ENCODE results near the gene MUC6. TPM values are rescaled to one million over a fixed set of nuclear protein-coding genes. Genes with fewer than 3 reads are reported as not detected.
"Not testable (repeated sequence)": the region's sequence is repeated elsewhere in the genome, so short reads cannot be mapped to it uniquely, and the experiment has no call there.

The MUC6 gene
- total RNA-seq, 2 experiments from 2014 or later: not detected

- Mint-ChIP-seq H3K27ac (no peak overlapping the region), H3K4me3 (no peak overlapping the region), H3K4me1 (peaks cover 2% of the 10 kb centered on the region), H3K36me3 (ENCODE audit: low read depth) (no peaks in the 10 kb centered on the region), H3K9me3 (ENCODE audit: low read depth) (no peaks in the 10 kb centered on the region), H3K27me3 (no peaks in the 10 kb centered on the region)
- ChIA-PET POLR2A (no interaction called here), CTCF (no interaction called here)
- ATAC-seq (no peak), DNase-seq (no peak)
- intact Hi-C loops (cut with DNase I, micrococcal nuclease): no loop called here
These were observed 13.4 kb downstream of the MUC6 start for GRCh38 chr11:1022908-1023810.

- H3K27me3 Mint-ChIP-seq: no peaks in the 10 kb centered on the region
- no peak overlapping the region for H3K4me3 Mint-ChIP-seq
- ATAC-seq: no peak
- ChIA-PET POLR2A (no interaction called here), CTCF (no interaction called here)
- no peak overlapping the region for H3K27ac Mint-ChIP-seq
- no peaks in the 10 kb centered on the region for H3K9me3 Mint-ChIP-seq (ENCODE audit: low read depth)
- H3K4me1 Mint-ChIP-seq: peaks cover 7% of the 10 kb centered on the region
- intact Hi-C loops (cut with DNase I, micrococcal nuclease): no loop called here
- no peaks in the 10 kb centered on the region for H3K36me3 Mint-ChIP-seq (ENCODE audit: low read depth)
- no peak for DNase-seq
These were observed 14.1 kb downstream of the MUC6 start for GRCh38 chr11:1022411-1022810.

GRCh38 chr11:1020211-1020905 lies 16.2 kb downstream of the MUC6 start:
- Mint-ChIP-seq H3K27ac (no peak overlapping the region), H3K27me3 (no peaks in the 10 kb centered on the region), H3K4me3 (no peak overlapping the region), H3K4me1 (peaks cover 17% of the 10 kb centered on the region), H3K9me3 (ENCODE audit: low read depth) (no peaks in the 10 kb centered on the region), H3K36me3 (ENCODE audit: low read depth) (no peaks in the 10 kb centered on the region)
- DNase-seq (no peak), ATAC-seq (no peak)
- CTCF ChIA-PET: no interaction called here
- intact Hi-C loops (cut with DNase I, micrococcal nuclease): no loop called here
- POLR2A ChIA-PET: no interaction called here

- CTCF ChIA-PET: no interaction called here
- Mint-ChIP-seq H3K27me3 (no peaks in the 10 kb centered on the region), H3K4me1 (peaks cover 17% of the 10 kb centered on the region), H3K9me3 (ENCODE audit: low read depth) (no peaks in the 10 kb centered on the region), H3K36me3 (ENCODE audit: low read depth) (no peaks in the 10 kb centered on the region), H3K4me3 (no peak overlapping the region), H3K27ac (no peak overlapping the region)
- no peak for ATAC-seq
- POLR2A ChIA-PET: no interaction called here
- no peak for DNase-seq
- intact Hi-C loops (cut with DNase I, micrococcal nuclease): no loop called here
These were observed 17.1 kb downstream of the MUC6 start for GRCh38 chr11:1019321-1019910.

GRCh38 chr11:1018091-1018490 lies 18.4 kb downstream of the MUC6 start:
- H3K4me1 Mint-ChIP-seq: peaks cover 17% of the 10 kb centered on the region
- POLR2A ChIA-PET: no interaction called here
- intact Hi-C loops (cut with DNase I, micrococcal nuclease): no loop called here
- no peaks in the 10 kb centered on the region for H3K36me3 Mint-ChIP-seq (ENCODE audit: low read depth)
- no peaks in the 10 kb centered on the region for H3K27me3 Mint-ChIP-seq
- ATAC-seq (no peak), DNase-seq (no peak)
- H3K4me3 Mint-ChIP-seq: no peak overlapping the region
- H3K27ac Mint-ChIP-seq: no peak overlapping the region
- H3K9me3 Mint-ChIP-seq (ENCODE audit: low read depth): no peaks in the 10 kb centered on the region
- CTCF ChIA-PET: no interaction called here

- ATAC-seq (no peak), DNase-seq (no peak)
- POLR2A ChIA-PET: no interaction called here
- Mint-ChIP-seq H3K4me3 (no peak overlapping the region), H3K27me3 (no peaks in the 10 kb centered on the region), H3K36me3 (ENCODE audit: low read depth) (no peaks in the 10 kb centered on the region), H3K9me3 (ENCODE audit: low read depth) (no peaks in the 10 kb centered on the region), H3K4me1 (peaks cover 17% of the 10 kb centered on the region), H3K27ac (no peak overlapping the region)
- intact Hi-C loops (cut with DNase I, micrococcal nuclease): no loop called here
- CTCF ChIA-PET: no interaction called here
These were observed 19.1 kb downstream of the MUC6 start for GRCh38 chr11:1017269-1018005.

GRCh38 chr11:1016610-1017126 lies 19.9 kb downstream of the MUC6 start:
- H3K9me3 Mint-ChIP-seq (ENCODE audit: low read depth); H3K4me3 Mint-ChIP-seq; POLR2A ChIA-PET; H3K27ac Mint-ChIP-seq; ATAC-seq; H3K27me3 Mint-ChIP-seq; DNase-seq; H3K36me3 Mint-ChIP-seq (ENCODE audit: low read depth); CTCF ChIA-PET; intact Hi-C loops (cut with DNase I, micrococcal nuclease): not testable (repeated sequence)
- peaks cover 17% of the 10 kb centered on the region for H3K4me1 Mint-ChIP-seq

- Mint-ChIP-seq H3K4me1 (peaks cover 17% of the 10 kb centered on the region), H3K27ac (no peak overlapping the region), H3K36me3 (ENCODE audit: low read depth) (peaks cover under 1% of the 10 kb centered on the region), H3K9me3 (ENCODE audit: low read depth) (no peaks in the 10 kb centered on the region), H3K27me3 (no peaks in the 10 kb centered on the region), H3K4me3 (no peak overlapping the region)
- intact Hi-C loops (cut with DNase I, micrococcal nuclease): no loop called here
- no peak for ATAC-seq
- no peak for DNase-seq
- ChIA-PET CTCF (no interaction called here), POLR2A (no interaction called here)
These were observed 20.5 kb downstream of the MUC6 start for GRCh38 chr11:1015826-1016545.

GRCh38 chr11:1015064-1015463 lies 21.5 kb downstream of the MUC6 start:
- CTCF ChIA-PET: no interaction called here
- ATAC-seq: no peak
- Mint-ChIP-seq H3K4me3 (no peak overlapping the region), H3K4me1 (peaks cover 17% of the 10 kb centered on the region), H3K27me3 (no peaks in the 10 kb centered on the region), H3K36me3 (ENCODE audit: low read depth) (peaks cover 8% of the 10 kb centered on the region), H3K9me3 (ENCODE audit: low read depth) (no peaks in the 10 kb centered on the region), H3K27ac (no peak overlapping the region)
- intact Hi-C loops (cut with DNase I, micrococcal nuclease): no loop called here
- POLR2A ChIA-PET: no interaction called here
- no peak for DNase-seq

- H3K36me3 Mint-ChIP-seq (ENCODE audit: low read depth): peaks cover 12% of the 10 kb centered on the region
- ChIA-PET CTCF (interaction anchor here (0.6 kb wide), 1 partner anchor 296 kb away, joined by 3 read pairs; no protein-coding TSS in a partner anchor), POLR2A (no interaction called here)
- no peaks in the 10 kb centered on the region for H3K9me3 Mint-ChIP-seq (ENCODE audit: low read depth)
- ATAC-seq (no peak), DNase-seq (no peak)
- intact Hi-C loops (cut with DNase I, micrococcal nuclease): no loop called here
- no peak overlapping the region for H3K27ac Mint-ChIP-seq
- H3K4me3 Mint-ChIP-seq: no peak overlapping the region
- peaks cover 17% of the 10 kb centered on the region for H3K4me1 Mint-ChIP-seq
- H3K27me3 Mint-ChIP-seq: no peaks in the 10 kb centered on the region
These were observed 22.2 kb downstream of the MUC6 start for GRCh38 chr11:1014276-1014675.

GRCh38 chr11:1013631-1013935 lies 22.9 kb downstream of the MUC6 start:
- intact Hi-C loops (cut with DNase I, micrococcal nuclease): no loop called here
- Mint-ChIP-seq H3K36me3 (ENCODE audit: low read depth) (peaks cover 12% of the 10 kb centered on the region), H3K27ac (no peak overlapping the region), H3K4me3 (no peak overlapping the region), H3K27me3 (no peaks in the 10 kb centered on the region), H3K9me3 (ENCODE audit: low read depth) (no peaks in the 10 kb centered on the region), H3K4me1 (peaks cover 17% of the 10 kb centered on the region)
- ChIA-PET POLR2A (no interaction called here), CTCF (no interaction called here)
- no peak for ATAC-seq
- DNase-seq: no peak
